HG03280 (cell line): ENCODE results near the gene PLEKHA4.
A peak's percentile ranks its signal among the peaks of the same experiment; 100 is the strongest.
"Not testable (repeated sequence)": the region's sequence is repeated elsewhere in the genome, so short reads cannot be mapped to it uniquely, and the experiment has no call there.

ENCODE experiments used
- ATAC-seq: cut with Tn5 transposase; IDR thresholded peaks from one replicate; pipeline ENCODE4 v1.9.1; 2021; ENCODE audit warnings: mild to moderate bottlenecking, moderate library complexity; ENCODE audit not compliant: unreplicated experiment

The PLEKHA4 gene

DNA sequence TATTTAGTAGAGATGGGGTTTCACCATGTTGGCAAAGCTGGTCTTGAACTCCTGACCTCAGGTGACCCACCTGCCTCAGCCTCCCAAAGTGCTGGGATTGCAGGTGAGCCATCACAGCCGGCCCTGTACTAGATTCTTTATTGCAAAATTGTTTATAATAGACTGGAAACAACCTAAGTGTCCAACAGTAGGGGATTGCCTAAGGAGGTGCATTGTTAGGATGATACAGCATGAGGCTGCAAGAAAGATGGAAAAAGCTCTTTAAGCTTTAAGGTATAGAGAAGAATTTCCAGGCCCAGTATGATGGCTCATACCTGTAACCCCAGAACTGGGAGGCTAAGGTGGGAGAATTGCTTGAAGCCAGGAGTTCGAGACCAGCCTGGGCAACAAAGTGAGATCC lies 65.8 kb downstream of the PLEKHA4 start:
- ATAC-seq: no peak

DNA sequence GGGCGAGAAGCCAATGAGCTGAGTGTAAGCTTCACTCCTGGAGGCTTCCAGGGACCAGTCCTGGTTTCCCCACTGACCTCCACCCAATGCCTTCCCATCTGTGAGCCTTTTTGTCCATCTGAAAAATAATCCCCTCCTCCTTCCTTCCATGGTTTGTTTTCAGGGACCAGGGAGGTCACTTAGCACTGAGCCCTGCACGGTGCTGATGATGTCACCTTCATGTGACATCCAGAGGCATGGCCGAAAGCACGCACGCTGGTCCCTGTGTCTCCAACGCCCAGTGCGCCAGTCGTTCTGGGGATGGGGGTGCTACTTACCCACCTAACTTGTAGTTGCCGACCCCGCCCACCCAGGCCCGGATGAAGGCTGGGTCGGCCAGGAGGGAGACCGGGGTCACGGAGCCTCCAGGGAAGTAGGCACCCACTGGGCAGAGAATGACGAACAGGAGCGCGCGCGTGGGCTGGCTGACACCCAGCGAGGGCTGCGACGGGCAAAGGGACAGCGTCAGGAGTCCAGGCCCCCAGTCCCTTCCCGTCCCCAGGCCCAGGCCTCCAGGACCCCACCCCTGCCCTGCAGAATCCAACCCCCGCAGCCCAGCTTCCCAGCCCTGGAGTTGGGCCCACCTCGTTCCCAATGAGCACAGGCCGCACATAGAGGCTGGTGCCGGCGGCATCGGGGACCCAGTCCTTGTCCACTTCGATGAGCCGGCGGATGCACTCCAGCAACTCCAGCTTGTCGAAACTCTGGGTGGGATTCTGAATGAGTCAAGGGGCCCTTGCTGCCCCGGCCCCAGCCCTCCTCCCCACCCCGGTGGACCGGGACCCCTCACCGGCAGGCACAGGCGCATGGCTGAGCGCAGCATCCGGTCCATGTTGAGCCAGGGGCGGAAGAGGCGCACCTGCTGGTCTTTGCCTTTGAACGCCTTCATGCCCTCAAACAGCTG lies 68.8 kb downstream of the PLEKHA4 start:
- no peak for ATAC-seq

DNA sequence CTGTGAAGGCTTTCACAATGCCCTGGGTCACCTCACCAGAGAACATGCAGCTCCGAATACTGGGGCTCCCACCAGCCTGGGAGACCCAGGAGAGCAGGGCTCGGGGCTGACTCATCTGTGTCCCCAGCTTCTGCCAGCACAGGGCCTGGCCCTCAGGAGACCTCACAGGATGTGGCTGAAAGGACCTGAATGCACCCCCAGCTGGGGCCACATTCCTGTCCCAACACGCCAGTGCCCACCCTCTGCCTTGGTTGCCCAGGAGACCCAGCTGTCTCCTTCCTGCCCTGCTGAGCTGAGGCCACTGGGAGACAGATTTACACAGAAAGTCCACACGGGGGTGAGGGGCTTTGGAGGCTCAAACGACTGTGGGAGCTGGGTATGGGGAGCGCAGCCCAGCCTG lies 69.5 kb downstream of the PLEKHA4 start:
- no peak for ATAC-seq

DNA sequence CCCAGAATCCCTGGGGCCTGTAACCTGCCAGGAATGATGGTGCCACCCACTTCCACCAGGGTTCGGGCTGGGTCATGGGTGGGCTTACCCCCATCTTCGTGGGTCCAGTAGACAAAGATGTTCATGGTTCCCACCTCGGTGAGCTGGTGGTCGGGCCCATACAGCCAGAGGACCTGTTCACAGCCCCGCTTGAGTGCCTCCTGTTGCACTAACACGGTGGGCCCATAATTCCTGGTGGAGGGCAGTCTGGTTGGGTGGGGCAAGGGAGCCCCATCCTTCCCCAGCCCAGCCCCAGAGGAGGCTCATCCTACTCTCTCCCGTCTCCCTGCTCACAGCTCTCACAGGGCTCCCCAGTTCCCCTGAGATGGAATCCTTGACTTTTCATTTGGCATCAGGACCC lies 71.3 kb downstream of the PLEKHA4 start:
- ATAC-seq: no peak

DNA sequence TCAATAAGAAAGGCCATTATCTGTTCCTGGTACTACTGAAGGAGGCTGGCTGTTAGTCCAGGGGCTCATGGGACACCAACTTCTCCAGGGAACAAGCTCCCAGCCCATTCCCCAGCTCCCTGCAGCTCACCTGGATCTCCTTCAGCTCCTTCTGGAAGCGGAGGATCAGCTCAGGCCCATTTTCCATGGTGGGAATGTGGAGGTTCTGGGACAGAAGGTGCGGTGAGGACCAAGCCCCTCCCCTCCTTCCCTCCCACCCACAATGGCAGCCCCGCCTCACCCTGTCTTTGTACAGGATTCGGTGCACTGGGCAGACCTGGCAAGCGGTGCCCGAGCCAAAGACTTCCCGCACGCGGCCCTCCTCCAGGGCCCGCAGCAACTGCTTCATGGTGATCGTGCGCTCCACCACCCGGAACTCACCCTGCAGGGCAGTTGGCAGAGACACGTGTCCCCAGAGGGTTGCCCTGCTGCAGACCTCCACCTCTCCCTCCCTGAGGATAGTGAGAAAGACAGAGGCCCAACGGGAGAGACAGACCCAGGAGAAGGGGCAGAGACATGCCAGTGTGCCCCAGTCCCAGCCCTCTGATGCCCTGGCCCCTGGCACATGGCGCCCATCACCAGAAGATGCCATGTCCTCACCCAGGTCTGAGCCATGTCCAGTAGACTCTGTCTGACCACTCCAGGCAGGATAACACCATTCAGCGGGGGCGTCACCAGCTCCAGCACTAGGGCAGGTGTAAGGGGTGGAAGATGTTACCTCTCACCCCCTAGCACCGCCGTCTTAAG lies 71.9 kb downstream of the PLEKHA4 start:
- ATAC-seq: no peak

DNA sequence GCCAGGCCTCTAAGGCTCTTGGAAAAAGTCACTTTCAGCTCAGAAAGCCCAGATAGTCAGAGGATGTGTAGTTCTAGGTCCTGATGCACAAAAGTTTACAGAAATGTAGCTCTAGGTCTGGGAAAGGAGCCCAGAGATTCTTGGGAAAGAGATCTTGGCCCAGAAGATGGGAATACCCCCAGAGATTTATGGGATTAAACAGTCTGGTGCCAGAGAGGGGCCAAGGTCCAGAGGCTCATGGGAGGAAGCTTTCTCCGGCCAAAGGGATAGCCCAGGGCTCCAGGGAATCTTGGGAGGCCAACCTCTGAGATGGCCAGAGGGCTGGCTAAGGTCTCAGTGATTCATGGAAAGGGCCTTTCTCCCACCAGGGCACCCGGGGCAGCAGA lies 72.7 kb downstream of the PLEKHA4 start:
- no peak for ATAC-seq

DNA sequence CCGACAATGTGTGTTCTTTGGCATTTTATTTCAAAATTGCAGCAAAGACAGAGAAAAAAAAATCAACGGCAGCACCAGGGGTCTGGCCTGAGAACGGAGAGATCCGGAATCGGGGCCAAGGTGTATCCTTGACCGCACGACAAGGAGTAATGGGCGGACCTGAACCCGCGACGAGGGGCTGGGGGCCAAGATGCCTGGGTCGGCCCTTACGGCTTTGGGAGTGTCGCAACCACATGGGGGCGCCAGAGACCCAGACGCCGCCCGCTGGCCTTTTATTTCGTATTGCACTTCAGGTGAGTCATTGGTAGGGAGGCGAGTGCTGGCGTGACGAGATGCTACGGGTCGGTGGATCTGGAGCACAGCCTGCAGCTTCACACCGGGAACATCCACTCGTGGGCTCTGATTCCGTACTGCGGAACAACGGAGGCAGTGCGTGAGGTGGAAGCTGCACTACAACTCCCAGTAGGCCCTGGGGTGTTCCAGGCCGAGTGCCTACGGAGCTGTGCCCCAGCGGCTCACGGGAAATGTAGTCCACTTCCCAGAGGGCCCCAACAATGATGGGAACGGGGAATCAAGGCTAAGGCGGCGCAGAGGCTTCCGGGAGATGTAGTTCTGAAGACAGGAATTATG lies 73.2 kb downstream of the PLEKHA4 start:
- peak; percentile 85 for ATAC-seq

DNA sequence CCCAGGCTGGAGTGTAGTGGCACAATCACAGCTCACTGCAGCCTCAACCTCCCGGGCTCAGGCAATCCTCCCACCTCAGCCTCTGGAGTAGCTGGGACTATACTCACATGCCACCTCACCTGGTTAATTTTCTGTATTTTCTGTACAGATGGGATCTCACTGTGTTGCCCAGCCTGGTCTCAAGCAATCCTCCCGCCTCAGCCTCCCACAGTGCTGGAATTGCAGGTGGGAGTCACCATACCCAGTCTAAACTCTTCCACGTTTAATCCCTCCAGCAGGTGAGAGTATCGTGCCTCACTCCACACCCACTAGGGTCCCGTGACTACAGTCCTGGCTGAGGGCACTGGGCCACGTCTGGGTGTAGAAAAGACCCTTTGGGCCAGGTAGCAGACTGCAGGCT lies 74.1 kb downstream of the PLEKHA4 start:
- no peak for ATAC-seq

DNA sequence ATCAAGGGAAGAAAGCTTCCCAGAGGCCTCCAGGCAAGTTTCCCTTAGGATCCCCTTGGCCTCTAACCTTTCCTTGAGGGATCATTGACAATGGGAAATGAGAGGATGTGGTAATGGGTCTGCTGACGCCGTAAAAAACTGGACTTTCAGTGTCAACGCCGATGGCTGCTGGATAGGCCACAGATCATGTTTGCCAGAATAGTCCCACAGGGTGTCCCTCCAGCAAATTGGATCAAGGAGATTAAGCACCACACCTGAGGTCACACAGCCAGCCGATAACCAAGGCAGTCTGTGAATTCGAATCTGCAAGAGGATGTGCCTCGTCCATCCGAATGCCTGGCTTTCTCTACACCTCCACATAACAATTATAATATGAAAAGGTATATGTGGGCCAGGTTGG lies 75.1 kb downstream of the PLEKHA4 start:
- ATAC-seq: no peak

DNA sequence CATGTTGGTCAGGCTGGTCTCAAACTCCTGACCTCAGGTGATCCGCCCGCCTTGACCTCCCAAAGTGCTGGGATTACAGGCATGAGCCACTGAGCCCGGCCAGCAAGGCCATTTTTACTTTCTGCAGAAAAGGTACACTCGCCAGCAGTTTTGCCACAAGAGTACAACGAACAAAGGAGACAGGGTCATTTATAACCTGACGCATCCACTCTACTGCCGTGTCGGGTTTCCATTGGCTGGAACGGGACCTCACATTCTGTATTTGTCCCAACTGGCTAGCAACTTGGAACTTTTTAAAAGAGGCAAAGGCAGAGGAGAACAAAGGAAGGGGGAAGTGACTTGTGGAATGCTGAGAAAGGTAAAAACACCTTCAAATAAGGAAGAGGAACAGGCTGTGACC lies 81.1 kb downstream of the PLEKHA4 start:
- not testable (repeated sequence) for ATAC-seq
